Activated naive CD8-positive, alpha-beta T cell treated with anti-CD3 and anti-CD28 coated beads for 36 hours (primary cell): ENCODE results near the gene STXBP6. TPM values are rescaled to one million over a fixed set of nuclear protein-coding genes. Genes with fewer than 3 reads are reported as not detected.

ENCODE experiments used
- DNase-seq: peaks from one replicate; pipeline ENCODE4 v3.0.0; 2021
- H3K27ac Mint-ChIP-seq: one replicate; pipeline ENCODE4 v1.8.0; 2022; ENCODE audit warnings: mild to moderate bottlenecking, moderate library complexity, mixed read lengths
- H3K27me3 Mint-ChIP-seq: one replicate; pipeline ENCODE4 v1.8.0; 2022; ENCODE audit warnings: mild to moderate bottlenecking, mixed read lengths
- H3K36me3 Mint-ChIP-seq: one replicate; pipeline ENCODE4 v1.8.0; 2021; ENCODE audit warnings: mild to moderate bottlenecking, mixed read lengths
- H3K4me1 Mint-ChIP-seq: one replicate; pipeline ENCODE4 v1.8.0; 2021; ENCODE audit warnings: mixed read lengths
- H3K4me3 Mint-ChIP-seq: one replicate; pipeline ENCODE4 v1.8.0; 2022; ENCODE audit warnings: mild to moderate bottlenecking, moderate library complexity, mixed read lengths
- H3K9me3 Mint-ChIP-seq: one replicate; pipeline ENCODE4 v1.8.0; 2022; ENCODE audit warnings: mixed read lengths
- total RNA-seq, 2 experiments: library from RNA; stranded (reverse); gene quantifications; one replicate each; pipeline ENCODE4 v1.2.3, GENCODE V29; 2021

Gene STXBP6
- total RNA-seq, 2 experiments from 2014 or later, result not detected

DNA sequence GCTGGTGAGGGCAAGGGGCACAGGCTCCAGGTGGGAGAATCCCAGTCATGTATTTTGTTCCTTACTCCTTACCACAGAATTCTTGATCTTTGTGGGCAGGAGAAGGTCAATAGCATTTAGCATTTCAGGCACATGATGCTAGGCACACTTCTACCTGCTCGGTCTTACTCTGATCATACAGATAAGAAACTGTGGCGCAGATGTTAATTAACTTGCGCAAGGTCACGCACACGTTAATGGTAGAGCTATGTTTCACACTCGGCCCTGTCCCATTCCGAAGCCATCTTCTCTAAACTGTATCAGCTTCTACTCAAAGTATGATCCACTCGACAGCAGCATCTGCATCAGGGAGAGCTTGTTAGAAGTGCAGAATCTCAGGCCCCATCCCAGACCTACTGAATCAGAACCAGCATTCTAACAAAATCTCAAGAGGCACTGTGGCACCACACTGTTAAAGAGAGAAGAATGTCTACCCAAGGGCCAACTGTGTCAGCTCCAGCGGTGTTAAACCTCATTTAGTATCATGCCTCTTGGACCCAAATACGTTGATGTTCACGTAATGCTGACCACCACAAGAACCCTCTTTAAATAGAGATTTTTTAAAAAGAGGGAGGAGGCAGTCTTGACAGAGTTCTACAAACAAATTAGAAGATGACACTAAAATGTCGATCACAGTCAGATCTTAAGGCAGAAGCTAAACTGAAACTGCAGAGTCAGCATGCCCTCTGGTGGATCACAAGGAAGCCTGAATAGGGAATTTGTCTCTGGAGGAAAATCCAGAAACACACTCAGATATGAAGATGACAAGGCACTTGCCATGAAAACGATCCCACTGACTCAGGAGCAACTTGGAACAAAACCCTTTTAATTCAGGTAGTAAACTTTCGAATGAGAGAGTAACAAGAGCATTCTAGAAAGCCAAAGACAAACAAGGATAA is 7.3 kb downstream of the STXBP6 start:
- H3K4me3 Mint-ChIP-seq, result no peak overlapping the region
- no peaks in the 10 kb centered on the region for H3K4me1 Mint-ChIP-seq
- peaks cover 31% of the 10 kb centered on the region for H3K27me3 Mint-ChIP-seq
- peaks cover 2% of the 10 kb centered on the region for H3K9me3 Mint-ChIP-seq
- no peak for DNase-seq
- no peaks in the 10 kb centered on the region for H3K36me3 Mint-ChIP-seq
- H3K27ac Mint-ChIP-seq, result no peak overlapping the region

DNA sequence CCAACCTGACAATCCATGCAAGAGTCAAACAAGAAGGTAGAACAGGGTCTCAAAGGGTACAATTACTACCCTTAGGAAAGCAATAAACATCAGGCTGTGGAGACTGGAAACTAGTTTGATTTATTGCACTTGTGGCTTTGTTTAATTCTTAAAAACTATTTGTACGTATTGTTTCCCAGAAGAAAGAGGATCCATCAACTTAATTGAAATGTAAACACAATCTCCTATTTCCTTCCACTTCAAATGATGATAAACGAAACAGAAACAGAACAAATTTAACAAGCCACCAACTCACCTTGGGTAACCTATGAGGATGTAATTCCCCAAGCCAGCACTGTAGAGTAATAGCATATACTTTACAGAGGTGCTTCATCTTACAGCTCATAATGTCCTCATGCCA is 8.0 kb downstream of the STXBP6 start:
- peaks cover 2% of the 10 kb centered on the region for H3K9me3 Mint-ChIP-seq
- H3K4me1 Mint-ChIP-seq, result no peaks in the 10 kb centered on the region
- H3K4me3 Mint-ChIP-seq, result no peak overlapping the region
- peaks cover 26% of the 10 kb centered on the region for H3K27me3 Mint-ChIP-seq
- no peaks in the 10 kb centered on the region for H3K36me3 Mint-ChIP-seq
- H3K27ac Mint-ChIP-seq, result no peak overlapping the region
- DNase-seq, result no peak

DNA sequence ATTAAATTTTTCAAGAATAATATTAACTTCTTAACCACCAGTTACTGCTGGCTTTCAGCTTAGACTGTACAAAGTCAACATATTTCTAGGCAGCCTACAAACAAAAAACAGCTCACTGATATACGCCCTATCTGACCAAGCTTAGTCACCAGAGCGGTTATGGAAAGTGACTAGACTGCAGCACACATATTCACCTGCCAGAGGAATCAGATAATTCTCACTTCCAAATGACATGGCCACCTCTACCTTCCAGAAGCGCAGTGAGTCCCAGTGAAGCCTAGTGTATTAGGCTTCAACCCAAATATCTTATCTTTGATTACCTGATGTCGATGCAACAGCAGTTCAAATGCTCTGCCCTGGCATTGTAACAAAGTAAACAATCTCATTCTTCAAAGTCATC is 8.5 kb downstream of the STXBP6 start:
- peaks cover 2% of the 10 kb centered on the region for H3K9me3 Mint-ChIP-seq
- H3K36me3 Mint-ChIP-seq, result no peaks in the 10 kb centered on the region
- no peak for DNase-seq
- no peak overlapping the region for H3K27ac Mint-ChIP-seq
- H3K4me1 Mint-ChIP-seq, result no peaks in the 10 kb centered on the region
- H3K27me3 Mint-ChIP-seq, result peaks cover 22% of the 10 kb centered on the region
- no peak overlapping the region for H3K4me3 Mint-ChIP-seq

DNA sequence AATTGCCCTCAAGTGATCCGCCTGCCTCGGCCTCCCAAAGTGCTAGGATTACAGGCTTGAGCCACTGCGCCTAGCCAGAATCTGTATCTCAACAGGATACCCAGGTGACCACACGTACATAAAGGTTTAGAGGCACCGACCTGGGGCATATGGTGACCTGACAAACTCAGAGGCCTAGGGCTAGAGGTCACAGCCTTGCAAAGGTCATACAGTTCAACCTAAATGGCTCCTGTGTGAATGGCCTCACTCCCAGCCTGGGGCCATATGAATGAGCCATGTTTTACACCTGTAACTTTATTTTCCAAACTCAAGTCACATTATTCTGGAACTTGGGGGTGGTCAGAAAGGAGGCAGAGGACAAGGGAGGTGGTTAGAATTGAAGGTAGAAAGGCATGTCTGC is 10.0 kb downstream of the STXBP6 start:
- peaks cover 14% of the 10 kb centered on the region for H3K27me3 Mint-ChIP-seq
- no peak overlapping the region for H3K4me3 Mint-ChIP-seq
- no peaks in the 10 kb centered on the region for H3K36me3 Mint-ChIP-seq
- no peak for DNase-seq
- peaks cover 2% of the 10 kb centered on the region for H3K9me3 Mint-ChIP-seq
- no peak overlapping the region for H3K27ac Mint-ChIP-seq
- H3K4me1 Mint-ChIP-seq, result no peaks in the 10 kb centered on the region

DNA sequence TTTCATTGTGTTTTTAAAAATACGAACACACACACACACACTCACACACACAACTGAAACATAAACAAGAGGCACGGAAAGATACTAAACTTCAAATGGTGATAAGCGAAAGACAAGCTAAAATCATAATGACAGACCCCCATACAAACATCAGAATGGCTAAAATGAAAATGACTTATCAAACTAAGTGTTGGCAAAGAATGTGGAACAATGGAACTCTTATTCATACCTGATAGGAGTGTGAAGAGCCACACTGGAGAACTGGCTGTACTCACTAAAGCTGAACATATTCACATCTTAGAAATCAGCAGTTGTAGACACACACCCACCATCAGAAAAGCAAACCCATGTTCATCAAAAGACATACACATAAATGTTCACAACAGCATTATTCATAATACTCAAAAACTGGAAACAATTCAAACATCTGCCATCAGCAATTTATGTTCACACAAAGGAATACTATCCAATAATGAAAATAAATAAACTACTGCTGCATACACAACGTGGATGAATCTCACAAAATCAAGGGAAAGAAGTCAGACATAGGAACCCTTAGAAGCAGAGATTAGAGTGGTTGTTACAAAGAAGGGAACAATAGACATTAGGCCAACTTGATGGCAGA is 11.8 kb downstream of the STXBP6 start:
- no peak overlapping the region for H3K4me3 Mint-ChIP-seq

DNA sequence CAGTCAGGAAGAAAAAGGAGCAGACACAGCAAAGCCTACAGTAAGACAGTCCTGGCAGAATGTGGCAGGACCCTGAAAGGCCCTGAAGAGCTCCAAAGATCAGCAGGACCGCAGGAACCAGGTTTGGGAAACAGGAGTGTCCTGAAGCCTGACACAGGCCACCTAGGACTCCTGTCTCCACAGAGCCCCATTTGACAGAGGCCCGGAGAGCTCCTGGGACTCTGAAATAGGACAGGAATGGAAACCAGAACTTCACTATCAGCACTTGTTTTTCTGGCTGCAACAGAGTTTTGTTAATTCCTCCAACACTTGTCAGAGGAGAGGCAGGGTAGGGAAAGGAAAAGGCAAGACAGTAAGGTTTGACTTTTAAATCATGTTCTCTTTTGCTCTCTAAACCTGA is 12.9 kb downstream of the STXBP6 start:
- Mint-ChIP-seq H3K27ac (no peak overlapping the region), H3K9me3 (peaks cover 2% of the 10 kb centered on the region), H3K27me3 (peaks cover 3% of the 10 kb centered on the region), H3K36me3 (no peaks in the 10 kb centered on the region), H3K4me3 (no peak overlapping the region), H3K4me1 (no peaks in the 10 kb centered on the region)
- no peak for DNase-seq

More for the DNA sequence above, 11.8 kb downstream of the STXBP6 start:
- no peaks in the 10 kb centered on the region for H3K36me3 Mint-ChIP-seq
- H3K4me1 Mint-ChIP-seq, result no peaks in the 10 kb centered on the region
- H3K27me3 Mint-ChIP-seq, result peaks cover 8% of the 10 kb centered on the region
- no peak overlapping the region for H3K27ac Mint-ChIP-seq
- DNase-seq, result no peak
- peaks cover 2% of the 10 kb centered on the region for H3K9me3 Mint-ChIP-seq

DNA sequence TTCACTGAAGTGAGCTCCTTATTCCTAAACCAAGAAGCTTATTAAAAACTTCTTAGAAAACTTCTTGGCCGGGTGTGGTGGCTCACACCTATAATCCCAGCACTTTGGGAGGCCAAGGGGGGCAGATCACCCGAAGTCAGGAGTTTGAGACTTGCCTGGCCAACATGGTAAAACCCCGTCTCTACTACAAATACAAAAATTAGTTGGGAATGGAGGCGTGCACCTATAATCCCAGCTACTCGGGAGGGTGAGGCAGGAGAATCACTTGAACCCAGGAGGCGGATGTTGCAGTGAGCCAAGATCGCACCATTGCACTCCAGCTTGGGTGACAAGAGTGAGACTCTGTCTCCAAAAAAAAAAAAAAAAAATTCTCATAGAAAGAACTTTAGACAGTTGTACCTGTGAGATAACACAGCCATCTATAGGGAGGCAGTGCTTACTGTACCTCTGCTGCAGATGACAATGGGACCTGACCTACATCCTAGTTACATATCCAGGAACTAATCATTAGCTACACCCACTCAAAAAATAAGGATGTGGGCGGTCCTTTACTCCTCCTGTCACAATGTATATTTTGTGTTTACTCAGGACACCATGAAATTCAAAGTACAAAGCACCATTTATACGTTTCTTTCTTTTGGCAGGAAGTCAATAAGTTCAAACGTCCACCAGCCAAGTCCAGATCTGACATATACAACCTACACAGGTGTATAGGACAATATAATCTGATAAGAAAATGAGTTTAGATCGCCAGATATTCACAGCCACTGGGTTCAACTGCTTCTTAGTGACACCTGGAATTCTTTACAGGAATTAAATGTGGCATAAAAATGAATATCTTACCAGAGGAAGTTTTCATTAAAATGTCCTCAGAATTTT is 14.9 kb downstream of the STXBP6 start:
- H3K4me3 Mint-ChIP-seq, result no peak overlapping the region
- peaks cover 2% of the 10 kb centered on the region for H3K9me3 Mint-ChIP-seq
- no peaks in the 10 kb centered on the region for H3K4me1 Mint-ChIP-seq
- H3K27ac Mint-ChIP-seq, result no peak overlapping the region
- H3K27me3 Mint-ChIP-seq, result peaks cover 3% of the 10 kb centered on the region
- H3K36me3 Mint-ChIP-seq, result no peaks in the 10 kb centered on the region
- DNase-seq, result no peak

DNA sequence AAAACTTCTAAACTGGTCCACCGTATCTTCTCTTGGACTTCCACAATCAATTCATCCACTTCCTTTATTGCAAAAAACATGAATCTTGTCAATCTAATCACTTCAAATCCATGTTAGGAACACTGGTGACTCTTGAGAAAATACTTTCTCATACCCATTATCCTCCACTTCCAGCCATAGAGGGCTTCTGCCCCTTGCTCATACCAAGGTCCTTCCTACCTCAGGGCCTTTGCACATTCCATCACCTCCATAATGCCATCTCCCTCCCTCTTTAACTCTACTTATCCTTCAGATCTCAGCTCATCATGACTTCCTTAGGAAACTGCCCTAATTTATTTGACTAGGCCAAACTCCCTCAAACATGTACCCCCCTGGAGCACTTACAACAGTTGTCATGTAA is 16.6 kb downstream of the STXBP6 start:
- Mint-ChIP-seq H3K27ac (no peak overlapping the region), H3K4me3 (no peak overlapping the region), H3K36me3 (no peaks in the 10 kb centered on the region), H3K4me1 (no peaks in the 10 kb centered on the region), H3K27me3 (no peaks in the 10 kb centered on the region), H3K9me3 (peaks cover 2% of the 10 kb centered on the region)
- no peak for DNase-seq

DNA sequence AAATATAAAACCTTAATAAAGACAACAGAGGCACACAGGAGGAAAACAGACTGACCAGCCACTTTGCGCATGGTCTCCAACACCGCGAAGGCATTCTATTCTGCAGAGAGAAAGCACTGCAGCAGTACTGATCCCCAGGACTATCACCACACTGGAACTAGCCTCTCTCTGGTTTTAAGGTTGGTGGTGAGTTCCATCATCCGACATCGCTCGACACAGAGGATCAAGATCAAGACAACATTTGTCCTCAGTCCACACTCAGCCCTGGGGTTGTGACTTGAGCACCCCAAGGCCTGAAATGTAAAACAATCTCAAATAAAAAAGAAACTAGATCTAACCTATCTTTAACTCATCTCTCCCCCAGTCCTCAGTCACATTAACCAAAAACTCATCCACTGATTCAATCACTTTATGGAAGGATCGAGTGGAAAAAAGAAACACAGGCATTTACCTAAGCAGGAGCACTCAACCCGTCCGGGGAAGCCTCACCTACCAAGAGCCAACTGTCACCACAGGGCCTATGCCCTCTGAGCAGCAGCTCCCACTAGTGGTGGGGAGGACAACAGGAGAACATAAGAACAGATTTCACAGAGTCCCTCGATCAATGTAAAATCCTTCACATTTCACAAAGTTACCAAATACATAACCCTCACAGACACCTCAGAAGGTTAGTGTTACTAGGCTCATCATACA is 17.7 kb downstream of the STXBP6 start:
- H3K27me3 Mint-ChIP-seq, result no peaks in the 10 kb centered on the region
- H3K4me1 Mint-ChIP-seq, result no peaks in the 10 kb centered on the region
- no peak for DNase-seq
- no peak overlapping the region for H3K27ac Mint-ChIP-seq
- H3K4me3 Mint-ChIP-seq, result no peak overlapping the region
- no peaks in the 10 kb centered on the region for H3K36me3 Mint-ChIP-seq
- H3K9me3 Mint-ChIP-seq, result no peaks in the 10 kb centered on the region

DNA sequence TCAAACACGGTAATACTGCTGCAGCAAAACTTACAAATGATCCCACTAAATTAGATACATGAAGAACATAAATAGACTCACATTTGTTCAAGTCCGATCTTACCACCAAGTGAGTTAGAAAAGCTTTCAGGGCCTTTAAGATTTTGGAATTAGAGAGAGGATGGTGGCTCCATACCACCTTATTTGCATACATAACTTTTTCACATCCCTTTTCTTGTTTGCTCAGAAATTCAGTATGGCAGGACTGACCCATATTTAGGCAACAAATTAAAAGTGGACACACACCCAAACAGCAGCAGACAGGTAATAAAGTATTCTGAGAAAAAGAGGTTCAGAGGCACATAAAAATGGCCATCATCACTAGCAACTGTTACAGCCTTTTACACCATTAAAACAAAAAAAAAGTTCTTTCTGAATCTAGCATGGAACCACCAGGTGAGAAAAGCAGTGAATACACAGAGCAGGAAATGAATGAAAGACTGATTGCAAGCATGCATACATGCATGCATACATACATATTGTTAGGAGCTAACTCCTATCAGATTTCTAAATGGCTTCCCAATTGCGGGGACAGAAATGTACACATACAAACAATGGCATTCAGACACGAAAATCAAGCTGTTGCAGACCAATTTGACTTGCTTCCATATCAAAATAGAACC is 23.3 kb downstream of the STXBP6 start:
- no peak overlapping the region for H3K27ac Mint-ChIP-seq
- DNase-seq, result no peak
- H3K36me3 Mint-ChIP-seq, result no peaks in the 10 kb centered on the region
- H3K4me3 Mint-ChIP-seq, result no peak overlapping the region
- H3K4me1 Mint-ChIP-seq, result no peaks in the 10 kb centered on the region
- H3K27me3 Mint-ChIP-seq, result no peaks in the 10 kb centered on the region
- H3K9me3 Mint-ChIP-seq, result no peaks in the 10 kb centered on the region

DNA sequence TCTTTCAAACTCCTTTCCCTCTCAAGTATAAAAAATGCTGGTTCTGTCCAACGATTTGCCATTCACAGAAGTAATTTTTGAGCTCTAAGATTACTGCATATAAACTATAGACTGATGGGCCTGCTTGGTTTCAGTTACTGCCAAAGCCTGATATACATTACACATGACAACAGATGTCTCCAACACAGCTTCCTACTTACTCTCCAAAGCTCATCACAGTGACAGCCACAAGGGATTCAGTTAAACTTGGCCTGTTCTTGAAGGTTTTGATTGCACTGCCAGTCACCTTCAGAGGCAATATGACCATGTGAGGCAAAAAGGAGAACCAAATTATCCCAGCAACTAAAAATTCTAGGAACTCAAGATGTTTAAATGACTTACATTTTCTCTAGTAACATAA is 30.1 kb downstream of the STXBP6 start:
- H3K27ac Mint-ChIP-seq, result no peak overlapping the region

DNA sequence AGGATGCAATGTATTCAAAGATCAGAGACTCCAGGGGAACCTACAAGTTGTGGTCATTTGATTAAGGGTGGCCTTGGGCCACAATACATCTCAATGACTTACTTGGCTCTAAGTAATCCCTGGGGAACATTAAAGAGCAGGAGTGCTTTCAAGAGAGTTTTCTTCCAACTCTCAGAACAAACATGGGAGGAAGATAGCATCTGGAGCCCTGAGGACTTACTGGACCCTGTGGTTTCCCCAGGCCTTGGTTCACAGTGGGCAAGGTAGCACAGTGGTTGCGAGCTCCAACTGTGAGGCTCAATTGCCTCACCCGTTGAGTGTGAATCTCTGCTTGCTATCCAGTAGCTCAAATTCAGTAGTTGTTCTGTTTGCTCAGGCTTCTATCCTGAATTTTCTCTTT is 32.4 kb downstream of the STXBP6 start:
- DNase-seq, result no peak
- no peak overlapping the region for H3K27ac Mint-ChIP-seq
- H3K4me1 Mint-ChIP-seq, result no peaks in the 10 kb centered on the region

More for the DNA sequence above, 30.1 kb downstream of the STXBP6 start:
- no peak for DNase-seq
- Mint-ChIP-seq H3K36me3 (no peaks in the 10 kb centered on the region), H3K4me3 (no peak overlapping the region), H3K9me3 (peaks cover 1% of the 10 kb centered on the region), H3K27me3 (peaks cover 3% of the 10 kb centered on the region), H3K4me1 (no peaks in the 10 kb centered on the region)

DNA sequence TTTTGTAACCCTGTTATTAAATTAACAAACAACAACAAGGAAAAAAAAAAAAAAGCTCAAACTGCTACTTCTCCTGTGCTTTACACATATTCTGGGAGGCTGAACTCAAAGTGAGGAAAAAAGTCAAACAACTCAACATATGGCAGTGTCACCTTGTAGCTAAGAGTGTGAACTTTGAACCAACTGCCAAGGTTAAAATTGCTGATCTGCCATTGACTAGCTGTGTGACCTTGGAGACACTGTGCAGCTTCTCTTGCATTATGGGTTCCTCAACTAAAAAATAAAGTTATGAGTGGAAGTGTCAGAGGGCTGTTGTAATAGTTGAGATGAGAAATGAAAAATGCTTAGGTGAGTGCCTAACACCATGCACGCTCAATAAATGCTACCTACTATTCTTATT is 34.2 kb downstream of the STXBP6 start:
- H3K27ac Mint-ChIP-seq, result no peak overlapping the region
- DNase-seq, result no peak
- no peak overlapping the region for H3K4me3 Mint-ChIP-seq
- H3K36me3 Mint-ChIP-seq, result no peaks in the 10 kb centered on the region
- peaks cover 1% of the 10 kb centered on the region for H3K9me3 Mint-ChIP-seq
- peaks cover 3% of the 10 kb centered on the region for H3K27me3 Mint-ChIP-seq
- no peaks in the 10 kb centered on the region for H3K4me1 Mint-ChIP-seq

More for the DNA sequence above, 32.4 kb downstream of the STXBP6 start:
- peaks cover 3% of the 10 kb centered on the region for H3K27me3 Mint-ChIP-seq
- peaks cover 1% of the 10 kb centered on the region for H3K9me3 Mint-ChIP-seq
- H3K36me3 Mint-ChIP-seq, result no peaks in the 10 kb centered on the region
- H3K4me3 Mint-ChIP-seq, result no peak overlapping the region

DNA sequence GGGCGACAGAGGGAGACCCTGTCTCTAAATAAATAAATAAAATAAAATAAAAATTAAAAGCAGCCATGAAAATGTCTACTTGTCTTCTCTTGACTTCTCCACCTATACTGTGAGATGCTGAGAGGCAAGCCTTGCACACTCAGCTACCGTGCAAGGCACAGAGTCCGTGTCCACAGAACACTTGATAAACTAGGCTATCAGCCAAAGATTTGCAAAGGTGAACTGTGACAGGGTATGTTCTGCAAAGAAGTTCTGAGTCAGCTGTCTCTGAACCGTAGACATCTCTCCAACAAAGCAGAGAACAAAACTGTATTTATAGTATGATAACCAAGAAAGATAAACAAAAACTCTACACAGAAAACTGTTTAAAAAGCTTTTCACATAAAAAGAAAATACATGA is 35.5 kb downstream of the STXBP6 start:
- Mint-ChIP-seq H3K4me3 (no peak overlapping the region), H3K9me3 (peaks cover 1% of the 10 kb centered on the region), H3K36me3 (no peaks in the 10 kb centered on the region)

More for the DNA sequence above, 35.5 kb downstream of the STXBP6 start:
- Mint-ChIP-seq H3K27me3 (peaks cover 3% of the 10 kb centered on the region), H3K27ac (no peak overlapping the region), H3K4me1 (no peaks in the 10 kb centered on the region)
- no peak for DNase-seq
